Endometrial microvascular endothelial cells (primary cell): ENCODE results near the gene ADORA1. TPM values are rescaled to one million over a fixed set of nuclear protein-coding genes. Genes with fewer than 3 reads are reported as not detected.

Experiments
- in situ Hi-C: cut with HindIII; loops from 2 replicates; pipeline ENCODE4 v1.10.0; 2017; ENCODE audit warnings: low sequenced_read_pairs, low pct_unique_long_range_greater_than_20kb; ENCODE audit errors: inconsistent ontology term
- total RNA-seq: library from RNA; depleted of rRNA; stranded (reverse); fragments of >200 nt; gene quantifications from one replicate; pipeline ENCODE4 v1.2.3, GENCODE V29; 2015; ENCODE audit errors: inconsistent ontology term

The ADORA1 gene
- total RNA-seq, 1 donor from 2014 or later: not detected

DNA sequence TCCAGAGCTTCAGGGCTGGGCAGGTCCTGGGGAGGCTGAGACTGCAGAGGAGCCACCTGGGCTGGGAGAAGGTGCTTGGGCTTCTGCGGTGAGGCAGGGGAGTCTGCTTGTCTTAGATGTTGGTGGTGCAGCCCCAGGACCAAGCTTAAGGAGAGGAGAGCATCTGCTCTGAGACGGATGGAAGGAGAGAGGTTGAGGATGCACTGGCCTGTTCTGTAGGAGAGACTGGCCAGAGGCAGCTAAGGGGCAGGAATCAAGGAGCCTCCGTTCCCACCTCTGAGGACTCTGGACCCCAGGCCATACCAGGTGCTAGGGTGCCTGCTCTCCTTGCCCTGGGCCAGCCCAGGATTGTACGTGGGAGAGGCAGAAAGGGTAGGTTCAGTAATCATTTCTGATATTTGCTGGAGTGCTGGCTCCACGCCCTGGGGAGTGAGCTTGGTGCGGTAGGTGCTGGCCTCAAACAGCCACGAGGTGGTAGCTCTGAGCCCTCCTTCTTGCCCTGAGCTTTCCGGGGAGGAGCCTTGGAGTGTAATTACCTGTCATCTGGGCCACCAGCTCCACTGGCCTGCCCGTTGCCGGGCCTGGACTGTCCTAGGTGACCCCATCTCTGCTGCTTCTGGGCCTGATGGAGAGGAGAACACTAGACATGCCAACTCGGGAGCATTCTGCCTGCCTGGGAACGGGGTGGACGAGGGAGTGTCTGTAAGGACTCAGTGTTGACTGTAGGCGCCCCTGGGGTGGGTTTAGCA is 38.8 kb downstream of the ADORA1 start:
- in situ Hi-C loops: no loop called here

- in situ Hi-C loops: no loop called here
Measured at GRCh38 chr1:203167026-203167912, 39.7 kb downstream of the ADORA1 start.

DNA sequence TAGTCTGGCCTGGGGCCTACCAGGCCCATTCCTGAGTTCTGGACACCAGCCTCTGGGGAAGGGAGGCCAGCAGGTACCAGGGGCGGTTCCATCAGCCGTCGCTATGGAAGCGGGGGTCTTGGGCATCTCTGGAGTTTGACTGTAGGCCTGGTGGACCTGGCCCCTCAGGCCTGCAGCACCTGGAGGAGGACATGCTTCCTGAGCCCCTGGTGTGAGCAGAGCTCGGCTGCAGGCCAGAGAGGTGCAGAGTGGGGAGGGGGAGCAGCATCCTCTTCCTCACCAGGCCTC is 40.3 kb downstream of the ADORA1 start:
- in situ Hi-C loops: no loop called here

DNA sequence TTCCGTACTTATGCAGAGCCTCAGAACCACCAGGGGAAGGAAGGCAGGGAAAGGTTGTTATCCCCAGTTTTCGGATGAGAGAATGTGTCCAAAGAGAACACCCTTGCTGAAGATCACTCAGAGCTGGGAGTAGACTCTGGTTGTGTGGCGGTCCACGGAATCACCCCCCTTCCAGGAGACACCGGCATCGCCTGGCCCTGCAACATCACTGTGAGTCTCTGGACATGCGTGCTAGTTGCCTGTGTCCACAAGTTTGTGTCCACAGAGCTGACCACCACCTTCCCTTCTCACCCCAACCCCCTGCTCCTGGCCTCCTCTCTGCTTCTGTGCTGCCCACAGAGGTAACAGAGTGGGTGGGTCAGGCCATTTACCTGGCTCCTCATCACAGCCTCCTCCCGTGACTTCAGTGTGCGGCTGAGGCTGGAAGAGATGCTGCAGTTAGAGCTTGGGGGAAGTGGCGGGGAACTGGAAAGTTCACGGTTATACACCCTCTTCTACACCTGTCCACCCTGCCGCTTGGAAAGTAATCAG is 40.8 kb downstream of the ADORA1 start:
- in situ Hi-C loops: no loop called here

GRCh38 chr1:203168991-203169390 is 41.5 kb downstream of the ADORA1 start:
- in situ Hi-C loops: no loop called here

- in situ Hi-C loops: no loop called here
Measured at GRCh38 chr1:203169770-203170520, 42.4 kb downstream of the ADORA1 start.

- in situ Hi-C loops: no loop called here
Measured at GRCh38 chr1:203170625-203171330, 43.3 kb downstream of the ADORA1 start.

- in situ Hi-C loops: no loop called here
Measured at GRCh38 chr1:203171341-203172183, 44.0 kb downstream of the ADORA1 start.

- in situ Hi-C loops: no loop called here
Measured at GRCh38 chr1:203172184-203173010, 44.9 kb downstream of the ADORA1 start.

- in situ Hi-C loops: no loop called here
Measured at GRCh38 chr1:203173011-203173555, 45.6 kb downstream of the ADORA1 start.

DNA sequence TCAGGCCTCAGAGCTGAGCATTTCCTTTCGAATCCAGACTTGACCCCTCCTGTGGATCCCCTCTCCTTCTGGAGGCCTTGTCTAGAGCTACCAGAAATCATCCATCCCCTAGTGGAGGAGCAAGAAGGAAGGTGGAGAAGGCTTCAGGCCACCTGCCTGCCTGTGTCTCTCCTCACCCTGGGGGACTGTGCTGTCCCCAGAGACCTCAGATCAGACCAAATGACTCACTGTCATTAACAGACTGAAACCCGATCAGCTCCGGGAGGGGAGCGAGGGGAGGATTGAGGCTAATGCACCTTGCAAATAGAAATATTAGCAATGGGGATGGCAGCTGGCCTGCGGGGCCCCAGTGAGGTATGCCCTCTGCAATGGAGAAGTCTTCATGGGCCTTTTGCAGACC is 46.0 kb downstream of the ADORA1 start:
- in situ Hi-C loops: no loop called here

GRCh38 chr1:203174324-203174985 is 46.9 kb downstream of the ADORA1 start:
- in situ Hi-C loops: no loop called here

DNA sequence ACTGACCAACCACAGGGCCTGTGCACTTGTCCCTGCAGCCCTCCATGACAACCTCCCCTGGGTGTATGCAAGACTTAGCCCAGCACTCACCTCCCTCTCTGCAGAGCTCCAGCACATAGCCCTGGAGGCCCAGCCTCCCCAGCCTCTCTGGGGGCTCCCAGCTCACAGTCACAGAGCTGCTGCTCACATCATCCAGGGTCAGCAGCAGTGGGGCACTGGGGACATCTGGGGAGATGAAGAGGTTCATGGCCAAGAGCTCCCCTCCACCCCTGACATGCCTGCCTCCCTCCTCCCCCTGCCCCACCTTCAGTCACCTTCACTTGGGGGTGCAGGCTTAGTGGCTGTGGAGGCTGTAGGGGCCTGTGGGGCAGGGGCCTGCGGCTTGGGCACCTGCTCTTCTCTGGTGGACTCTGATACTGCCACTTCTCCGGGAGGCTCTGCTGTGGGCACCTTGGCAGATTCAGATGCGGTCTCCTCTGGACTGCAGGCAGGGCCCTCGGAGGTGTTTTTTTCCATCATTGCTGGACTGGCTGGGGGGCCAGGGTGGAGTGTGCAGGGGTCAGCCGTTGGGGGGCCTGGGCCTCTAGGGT is 47.8 kb downstream of the ADORA1 start, which contains the start of gene MYBPH:
Gene MYBPH, minus strand, starts transcription at position 590 of the 590 bp plus-strand sequence. Its CDS starts 71 bp downstream, at position 519.
- in situ Hi-C loops: no loop called here

DNA sequence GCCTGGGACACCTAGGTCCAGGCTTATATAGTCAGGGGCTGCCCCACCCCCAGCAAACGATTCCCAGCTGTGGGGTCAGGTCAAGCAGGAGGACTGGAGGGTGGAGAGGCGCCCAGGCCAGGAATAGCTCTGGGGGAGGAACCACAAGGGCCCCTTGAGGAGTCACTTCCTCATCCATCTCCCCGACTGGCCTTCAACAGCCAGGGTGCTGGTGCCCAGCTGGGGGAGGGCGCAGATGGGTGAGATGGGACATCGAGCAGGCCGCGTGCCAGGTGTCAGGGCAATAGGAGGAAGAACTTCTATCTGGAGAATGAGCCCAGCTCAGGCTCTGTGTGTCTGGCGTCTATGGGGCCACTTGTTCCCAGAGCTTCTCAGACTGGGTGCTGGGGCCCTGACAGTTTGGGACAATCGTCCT is 48.3 kb downstream of the ADORA1 start:
- in situ Hi-C loops: no loop called here

DNA sequence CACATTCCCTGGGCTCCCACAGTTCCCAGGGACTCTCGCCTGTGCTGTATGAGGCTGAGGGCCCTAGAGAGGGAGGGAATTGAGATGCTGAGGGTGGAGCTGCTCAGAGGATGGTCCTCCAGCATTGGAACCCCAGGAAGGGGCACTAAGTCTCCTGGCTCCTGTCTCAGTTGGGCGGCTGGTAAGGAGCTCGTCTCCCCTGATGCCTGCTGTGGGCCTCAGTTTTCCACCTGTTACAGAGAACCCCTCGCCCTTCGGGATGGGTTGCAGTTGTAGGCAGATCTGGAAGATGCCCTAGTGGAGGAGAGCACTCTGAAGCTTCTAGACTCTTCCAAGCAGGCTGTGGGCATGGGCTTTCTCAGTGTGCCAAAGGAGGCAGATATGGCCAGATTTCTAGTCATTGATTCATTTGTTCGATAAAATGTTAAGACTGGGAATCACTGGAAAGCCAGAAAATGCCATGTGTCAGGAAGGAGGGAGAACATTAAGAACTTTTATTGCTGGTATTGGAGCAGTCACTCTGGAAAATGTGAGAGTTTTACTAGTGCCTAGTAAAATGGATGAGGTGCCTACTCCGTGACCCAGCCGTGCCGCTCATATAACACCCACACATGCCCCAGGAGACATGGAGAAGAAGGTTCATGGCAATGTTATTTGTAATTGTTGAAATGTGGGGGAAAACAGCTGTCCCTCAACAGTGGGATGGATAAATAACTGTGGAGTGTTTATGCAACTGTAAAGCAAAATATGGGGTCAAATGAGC is 48.9 kb downstream of the ADORA1 start:
- in situ Hi-C loops: no loop called here
